ENCODE data around the gene GRWD1. TPM values are rescaled to one million over a fixed set of nuclear protein-coding genes. Genes with fewer than 3 reads are reported as not detected.

The GRWD1 gene
- polyA plus RNA-seq, 1 experiment = 16.0 TPM

DNA sequence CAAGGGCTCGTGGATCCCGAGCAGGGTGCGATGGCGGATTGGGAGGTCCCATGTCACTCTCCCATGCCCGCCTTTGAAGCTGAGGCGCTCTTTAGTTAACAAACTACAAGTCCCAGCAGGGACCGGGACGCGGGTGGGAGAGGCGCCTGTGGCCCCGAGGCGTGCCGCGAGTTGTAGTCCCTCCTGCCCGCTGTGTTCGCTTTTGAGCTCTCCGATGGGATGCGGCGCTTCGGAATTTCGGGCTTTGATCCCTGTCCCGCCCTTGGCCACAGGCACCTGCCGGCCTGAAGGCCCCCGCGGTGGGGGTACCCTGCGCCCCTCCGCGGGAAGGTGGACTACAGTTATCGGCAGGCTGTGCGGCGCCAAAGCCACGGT lies 34.4 kb downstream of the GRWD1 start:
- POLR2A ChIA-PET = interaction anchor here (0.6 to 1.0 kb wide), 2 partner anchors 9 to 120 kb away, joined by 4 to 5 read pairs; no protein-coding TSS in a partner anchor
- Histone ChIP-seq H3K4me3 (ENCODE audit: low read depth, low read length) (peak overlapping the region; percentile 38), H3K27ac (ENCODE audit: low read depth, low read length) (peak overlapping the region; percentile 65), H3K9me3 (ENCODE audit: control insufficient read depth, insufficient read depth, low read length) (no peaks in the 10 kb centered on the region; the same call in 1 of the 2 replicates), H3K27me3 (ENCODE audit: control insufficient read depth, insufficient read depth, low read length) (no peaks in the 10 kb centered on the region)
- CTCF ChIA-PET = interaction anchor here (1.5 to 1.7 kb wide), 2 partner anchors 10 to 109 kb away, joined by 3 to 9 read pairs; no protein-coding TSS in a partner anchor
- DNase-seq (ENCODE audit: low read depth, low spot score) = no peak
- no peak for TF ChIP-seq CTCF (IDR thresholded peaks at IDR 0.05; ENCODE audit: low read depth, low read length)

DNA sequence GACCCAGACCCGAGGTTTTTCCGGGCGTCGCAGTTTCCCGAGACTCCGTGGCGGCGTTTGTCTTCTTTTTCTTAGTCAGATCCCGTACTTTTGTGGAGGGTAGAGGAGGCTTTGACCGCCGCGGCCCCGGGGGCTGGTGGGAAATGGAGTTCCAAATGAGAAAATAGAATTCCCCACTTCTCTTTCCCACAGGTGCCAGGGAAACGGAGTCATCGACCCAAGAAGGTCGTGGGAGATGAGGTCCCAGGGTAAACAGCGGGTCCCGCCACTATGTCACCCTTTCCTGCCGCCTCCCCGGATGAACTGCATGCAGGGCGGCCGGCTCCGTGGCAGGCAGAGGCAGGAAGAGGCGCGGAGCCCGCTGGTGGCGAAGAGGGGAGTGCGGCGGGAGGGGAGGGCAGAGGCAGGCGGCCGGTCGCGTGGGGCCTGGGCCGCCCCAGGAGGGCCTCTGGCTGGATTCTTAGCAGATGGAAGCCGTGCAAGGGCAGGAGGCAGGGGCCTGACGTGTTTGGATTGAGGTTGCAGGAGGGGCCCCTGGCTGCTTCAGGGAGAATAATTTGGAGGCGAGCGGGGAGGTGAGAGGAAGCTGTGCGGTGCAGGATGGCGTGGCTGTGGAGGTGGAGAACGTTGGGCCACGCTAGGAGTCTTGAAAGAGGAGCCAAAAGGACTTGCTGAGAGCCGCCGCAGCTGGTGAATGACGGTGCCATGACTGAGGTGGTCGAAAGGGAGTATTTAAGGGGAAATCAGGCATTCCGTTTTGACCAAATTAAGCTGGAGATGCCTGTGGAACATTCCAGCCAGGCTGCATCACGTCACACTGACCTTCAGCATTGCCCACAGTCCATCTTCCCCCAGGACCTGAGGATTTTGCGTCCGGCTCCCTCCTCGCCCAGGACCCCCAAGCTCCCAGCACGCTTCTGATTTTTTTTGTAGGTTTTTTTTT lies 35.0 kb downstream of the GRWD1 start:
- ChIA-PET CTCF (interaction anchor here (0.8 to 1.7 kb wide), 5 partner anchors 9 to 109 kb away, joined by 3 to 9 read pairs (median 5); no protein-coding TSS in a partner anchor), POLR2A (interaction anchor here (0.9 to 1.1 kb wide), 4 partner anchors 9 to 147 kb away, joined by 3 to 4 read pairs (median 4); no protein-coding TSS in a partner anchor)
- no peaks in the 10 kb centered on the region for H3K27me3 ChIP-seq (ENCODE audit: control insufficient read depth, insufficient read depth, low read length)
- H3K4me3 ChIP-seq (ENCODE audit: low read depth, low read length) = peak overlapping the region; percentile 38
- H3K9me3 ChIP-seq (ENCODE audit: control insufficient read depth, insufficient read depth, low read length) = no peaks in the 10 kb centered on the region; the same call in 1 of the 2 replicates
- H3K27ac ChIP-seq (ENCODE audit: low read depth, low read length) = peak overlapping the region; percentile 65
- TF ChIP-seq CTCF (IDR thresholded peaks at IDR 0.05; ENCODE audit: low read depth, low read length) = no peak
- peak; percentile 11 for DNase-seq (ENCODE audit: low read depth, low spot score)

GRCh38 chr19:48481846-48482639 lies 36.3 kb downstream of the GRWD1 start:
- ChIA-PET POLR2A (interaction anchor here (1.0 to 1.1 kb wide), 2 partner anchors 10 to 148 kb away, joined by 3 to 4 read pairs; no protein-coding TSS in a partner anchor), CTCF (interaction anchor here (1.2 to 1.5 kb wide), 2 partner anchors 8 to 102 kb away, joined by 3 to 8 read pairs; no protein-coding TSS in a partner anchor)
- no peaks in the 10 kb centered on the region; the same call in 1 of the 2 replicates for H3K9me3 ChIP-seq (ENCODE audit: control insufficient read depth, insufficient read depth, low read length)
- no peak overlapping the region for H3K4me3 ChIP-seq (ENCODE audit: low read depth, low read length)
- H3K27me3 ChIP-seq (ENCODE audit: control insufficient read depth, insufficient read depth, low read length) = no peaks in the 10 kb centered on the region
- peak overlapping the region; percentile 11 for H3K27ac ChIP-seq (ENCODE audit: low read depth, low read length)
- no peak for TF ChIP-seq CTCF (IDR thresholded peaks at IDR 0.05; ENCODE audit: low read depth, low read length)
- DNase-seq (ENCODE audit: low read depth, low spot score) = no peak

DNA sequence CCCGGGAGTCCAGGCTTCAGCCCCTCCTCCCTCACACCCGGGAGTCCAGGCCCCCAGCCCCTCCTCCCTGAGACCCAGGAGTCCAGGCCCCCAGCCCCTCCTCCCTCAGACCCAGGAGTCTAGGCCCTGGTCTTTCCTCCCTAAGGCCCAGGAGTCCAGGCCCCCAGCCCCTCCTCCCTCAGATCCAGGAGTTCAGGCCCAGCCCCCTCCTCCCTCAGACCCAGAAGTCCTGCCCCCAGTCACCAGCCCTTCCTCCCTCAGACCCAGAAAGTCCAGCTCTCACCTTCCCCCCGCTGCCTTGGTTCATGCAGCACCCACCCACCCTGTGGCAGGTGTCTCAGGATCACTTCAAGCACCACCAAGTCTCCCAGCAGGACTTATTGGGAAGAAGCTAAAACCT lies 37.5 kb downstream of the GRWD1 start:
- TF ChIP-seq CTCF (IDR thresholded peaks at IDR 0.05; ENCODE audit: low read depth, low read length) = no peak
- POLR2A ChIA-PET = no interaction called here
- no peak for DNase-seq (ENCODE audit: low read depth, low spot score)
- Histone ChIP-seq H3K27me3 (ENCODE audit: control insufficient read depth, insufficient read depth, low read length) (no peaks in the 10 kb centered on the region), H3K9me3 (ENCODE audit: control insufficient read depth, insufficient read depth, low read length) (no peaks in the 10 kb centered on the region; the same call in 1 of the 2 replicates), H3K27ac (ENCODE audit: low read depth, low read length) (no peak overlapping the region), H3K4me3 (ENCODE audit: low read depth, low read length) (no peak overlapping the region)
- CTCF ChIA-PET = no interaction called here

Data from AG04450 (cell line).